Measurements from ENCODE around the gene NR2C2. TPM values are rescaled to one million over a fixed set of nuclear protein-coding genes. Genes with fewer than 3 reads are reported as not detected.

Gene NR2C2
- total and polyA plus RNA-seq, 9 of the 15 experiments (the other 6 are each of a cell fraction or from before 2014, with no cell fraction given) = 6.1 to 33.0 (median 14.6) TPM

DNA sequence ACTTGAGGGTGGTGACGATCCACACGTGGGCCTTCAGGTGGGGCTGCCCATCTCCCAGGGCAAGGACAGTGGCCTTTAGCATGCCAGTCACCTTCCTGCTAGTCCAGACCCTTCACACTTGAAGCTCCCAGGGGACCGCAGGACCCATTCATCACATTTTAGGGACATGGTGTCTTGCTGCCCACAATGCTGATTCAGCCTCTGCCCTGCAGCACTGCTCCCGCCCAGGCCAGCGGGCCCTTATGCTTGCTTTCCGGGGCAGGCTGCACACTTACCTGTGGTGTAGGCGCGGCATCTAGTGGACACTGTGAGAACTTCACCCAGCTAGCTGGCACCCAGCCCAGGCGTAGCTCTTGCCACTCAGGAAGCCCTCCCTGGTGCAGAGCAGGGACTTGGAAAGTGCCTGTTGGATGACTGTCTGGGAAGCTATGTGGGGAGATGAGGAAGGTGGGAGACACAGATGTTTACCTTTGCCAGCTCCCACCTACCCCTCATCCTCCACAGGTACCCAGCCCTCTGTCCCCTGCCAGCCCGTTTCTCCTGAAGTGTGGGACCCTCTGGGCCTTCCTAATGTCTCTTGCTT is 26.3 kb upstream of the NR2C2 start:
- no peaks in the 10 kb centered on the region for H3K79me2 ChIP-seq (ENCODE audit: control insufficient read depth, insufficient read depth, low read length)
- no TSS peak for BruUV-seq (replicated peaks)
- H3K9me3 ChIP-seq (replicated peaks; ENCODE audit: control insufficient read depth, insufficient read depth, low read depth, low read length) = no peaks in the 10 kb centered on the region
- H3K4me1 ChIP-seq (replicated peaks in 1 of 2; ENCODE audit: control insufficient read depth in 2 of 2, insufficient read depth in 2 of 2, low read length in 2 of 2) = peaks cover 0 to 3% of the 10 kb centered on the region in 2 experiments; a peak in 2 of 5 replicates
- no peaks in the 10 kb centered on the region for H3K9me1 ChIP-seq (ENCODE audit: control insufficient read depth, insufficient read depth, low read length)
- FAIRE-seq = peak; percentile 95
- CTCF ChIA-PET (ENCODE audit: low intra/inter-chr PET ratio) = interaction anchor here (0.6 to 2.7 kb wide), 8 partner anchors 130 to 1266 kb away, joined by 3 to 20 read pairs (median 4); no protein-coding TSS in a partner anchor
- no peak overlapping the region for H3K4me3 ChIP-seq
- H3K27me3 ChIP-seq (ENCODE audit: control insufficient read depth in 2 of 2, insufficient read depth in 2 of 2, low read length in 2 of 2) = peaks cover 47 to 62% of the 10 kb centered on the region in 2 experiments
- no peak overlapping the region for H3K27ac ChIP-seq (ENCODE audit: extremely low read depth, low read depth, low read length)
- ATAC-seq = peak; percentile 87
- intact Hi-C loops (cut with micrococcal nuclease) (loop anchor here (1.0 to 10.0 kb wide), 9 partner anchors 64 to 1024 kb away; partner anchors contain the start of genes C3orf20 and CAPN7), in situ Hi-C loops (cut with MboI) (loop anchor here (5.0 to 25.0 kb wide), 3 partner anchors 124 to 1259 kb away; no protein-coding TSS in a partner anchor)
- H3K9ac ChIP-seq (ENCODE audit: insufficient read depth in 1 of 2, low read depth in 2 of 2, low read length in 2 of 2) = no peak overlapping the region
- no peak overlapping the region for H3K4me2 ChIP-seq (ENCODE audit: insufficient read depth, low read length)
- POLR2A ChIA-PET = interaction anchor here (0.6 to 1.3 kb wide), 8 partner anchors 27 to 689 kb away, joined by 3 to 6 read pairs (median 3); partner anchors contain the start of gene MRPS25
- H2AFZ ChIP-seq (ENCODE audit: low read depth, low read length) = no peak overlapping the region
- no peaks in the 10 kb centered on the region for H3K36me3 ChIP-seq (ENCODE audit: control insufficient read depth, insufficient read depth, low read length)
- H4K20me1 ChIP-seq (replicated peaks; ENCODE audit: control insufficient read depth, insufficient read depth, low read length) = peaks cover 10% of the 10 kb centered on the region; the same call in 1 of the 2 replicates
- peak; percentile 83 to 91 (median 88) for DNase-seq (ENCODE audit: extremely low read depth in 1 of 4, low spot score in 3 of 4)
- 4% methylated on average over 10 of the region's 10 CpGs for WGBS (ENCODE audit: insufficient coverage, low coverage, missing lambda C conversion rate)
- no peak for TF ChIP-seq HEY1 (CRISPR knock-in tag; IDR thresholded peaks at IDR 0.05; ENCODE audit: borderline replicate concordance)
- TF ChIP-seq MAFK (IDR thresholded peaks at IDR 0.05; ENCODE audit: low read length) = peak; percentile 60
- TF ChIP-seq DACH1 (IDR thresholded peaks at IDR 0.05; ENCODE audit: partially characterized antibody) = no peak
- no peak for TF ChIP-seq FIP1L1 (IDR thresholded peaks at IDR 0.05; ENCODE audit: low read depth, low read length, poor library complexity, severe bottlenecking)
- TF ChIP-seq LARP7 (IDR thresholded peaks at IDR 0.05) = no peak
- TF ChIP-seq, protein P1, sequence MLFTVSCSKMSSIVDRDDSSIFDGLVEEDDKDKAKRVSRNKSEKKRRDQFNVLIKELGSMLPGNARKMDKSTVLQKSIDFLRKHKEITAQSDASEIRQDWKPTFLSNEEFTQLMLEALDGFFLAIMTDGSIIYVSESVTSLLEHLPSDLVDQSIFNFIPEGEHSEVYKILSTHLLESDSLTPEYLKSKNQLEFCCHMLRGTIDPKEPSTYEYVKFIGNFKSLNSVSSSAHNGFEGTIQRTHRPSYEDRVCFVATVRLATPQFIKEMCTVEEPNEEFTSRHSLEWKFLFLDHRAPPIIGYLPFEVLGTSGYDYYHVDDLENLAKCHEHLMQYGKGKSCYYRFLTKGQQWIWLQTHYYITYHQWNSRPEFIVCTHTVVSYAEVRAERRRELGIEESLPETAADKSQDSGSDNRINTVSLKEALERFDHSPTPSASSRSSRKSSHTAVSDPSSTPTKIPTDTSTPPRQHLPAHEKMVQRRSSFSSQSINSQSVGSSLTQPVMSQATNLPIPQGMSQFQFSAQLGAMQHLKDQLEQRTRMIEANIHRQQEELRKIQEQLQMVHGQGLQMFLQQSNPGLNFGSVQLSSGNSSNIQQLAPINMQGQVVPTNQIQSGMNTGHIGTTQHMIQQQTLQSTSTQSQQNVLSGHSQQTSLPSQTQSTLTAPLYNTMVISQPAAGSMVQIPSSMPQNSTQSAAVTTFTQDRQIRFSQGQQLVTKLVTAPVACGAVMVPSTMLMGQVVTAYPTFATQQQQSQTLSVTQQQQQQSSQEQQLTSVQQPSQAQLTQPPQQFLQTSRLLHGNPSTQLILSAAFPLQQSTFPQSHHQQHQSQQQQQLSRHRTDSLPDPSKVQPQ (CRISPR knock-in tag; IDR thresholded peaks at IDR 0.05; ENCODE audit: borderline replicate concordance) = no peak
- no peak for TF ChIP-seq BRD4 (IDR thresholded peaks at IDR 0.05)
- no peak for TF ChIP-seq ZNF696 (CRISPR knock-in tag; conservative IDR thresholded peaks at IDR 0.05)
- TF ChIP-seq SMC3 (conservative IDR thresholded peaks at IDR 0.05; ENCODE audit: insufficient read depth, low read depth, low read length) = peak; percentile 97
- peak; percentile 40 for TF ChIP-seq ZFP36 (IDR thresholded peaks at IDR 0.05; ENCODE audit: low read depth, low read length, partially characterized antibody)
- TF ChIP-seq HMG20A (CRISPR knock-in tag; conservative IDR thresholded peaks at IDR 0.05) = no peak
- no peak for TF ChIP-seq NR4A1 (CRISPR knock-in tag; IDR thresholded peaks at IDR 0.05)
- no peak for TF ChIP-seq NR4A1 (tag; IDR thresholded peaks at IDR 0.05)
- no peak for TF ChIP-seq SMAD4 (CRISPR knock-in tag; conservative IDR thresholded peaks at IDR 0.05)
- no peak for TF ChIP-seq HDAC6 (IDR thresholded peaks at IDR 0.05; ENCODE audit: low read depth, low read length)
- peak; percentile 51; the same call in 1 of the 2 replicates for TF ChIP-seq NR2C2 (CRISPR knock-in tag; IDR thresholded peaks at IDR 0.05)
- no peak for TF ChIP-seq NR2C2 (tag; IDR thresholded peaks at IDR 0.05)
- TF ChIP-seq, protein P2, sequence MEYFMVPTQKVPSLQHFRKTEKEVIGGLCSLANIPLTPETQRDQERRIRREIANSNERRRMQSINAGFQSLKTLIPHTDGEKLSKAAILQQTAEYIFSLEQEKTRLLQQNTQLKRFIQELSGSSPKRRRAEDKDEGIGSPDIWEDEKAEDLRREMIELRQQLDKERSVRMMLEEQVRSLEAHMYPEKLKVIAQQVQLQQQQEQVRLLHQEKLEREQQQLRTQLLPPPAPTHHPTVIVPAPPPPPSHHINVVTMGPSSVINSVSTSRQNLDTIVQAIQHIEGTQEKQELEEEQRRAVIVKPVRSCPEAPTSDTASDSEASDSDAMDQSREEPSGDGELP (CRISPR knock-in tag; IDR thresholded peaks at IDR 0.05; ENCODE audit: borderline replicate concordance) = 0 out of 2 replicates have a peak, but pooled peaks have one; percentile 46
- no peak for TF ChIP-seq GABPA (tag; conservative IDR thresholded peaks at IDR 0.05; ENCODE audit: low read depth)
- no peak for TF ChIP-seq FUS (optimal IDR thresholded peaks at IDR 0.05; ENCODE audit: low read depth, low read length)
